Left lung (tissue), 10 donors: ENCODE measurements around the gene SPTBN4. TPM values are rescaled to one million over a fixed set of nuclear protein-coding genes. Genes with fewer than 3 reads are reported as not detected.

Source experiments
- ATAC-seq: fragments of 200-7000 bp; cut with Tn5 transposase; one replicate; pipeline ENCODE4 v1.9.1; 2020; ENCODE audit warnings: moderate library complexity
- DNase-seq, 4 donors: peaks; one replicate each; pipeline ENCODE4 v3.0.0-alpha.2; 2013 to 2020
- H3K27ac ChIP-seq, 2 donors: fragments of 200-600 bp; sonication (generic) in 1 of 2; one replicate each; pipeline versions ENCODE4 v1.5.0 to v1.8.0; 2020 to 2021
- H3K27me3 ChIP-seq, 2 donors: fragments of 200-600 bp; sonication (generic) in 1 of 2; one replicate each; pipeline versions ENCODE4 v1.5.0 to v1.8.0; 2020 to 2021
- H3K36me3 ChIP-seq, 2 donors: fragments of 200-600 bp; sonication (generic) in 1 of 2; one replicate each; pipeline versions ENCODE4 v1.5.0 to v1.8.0; 2020 to 2021
- H3K4me1 ChIP-seq, 2 donors: fragments of 200-600 bp; one replicate each; pipeline ENCODE4 v1.8.0; 2021
- H3K4me3 ChIP-seq, 2 donors: fragments of 200-600 bp; sonication (generic) in 1 of 2; one replicate each; pipeline versions ENCODE4 v1.5.0 to v1.8.0; 2020 to 2021; ENCODE audit warnings: mild to moderate bottlenecking in 1 of 2
- H3K9me3 ChIP-seq, 2 donors: fragments of 200-600 bp; sonication (generic) in 1 of 2; one replicate each; pipeline versions ENCODE4 v1.5.0 to v1.8.0; 2020 to 2021
- intact Hi-C, 2 donors: fragments of 100-400 bp; cut with DNase I; formaldehyde crosslinking; loops; one replicate each; pipeline versions ENCODE4 v1.11.2 to v1.14.2; 2022
- polyA plus RNA-seq, 6 donors: library from polyadenylated mRNA; unstranded; fragments of 120-200 nt; gene quantifications; one replicate each; pipeline ENCODE4 v1.2.1, GENCODE V29; 2013; ENCODE audit not compliant: insufficient read length in 6 of 6
- total RNA-seq, 2 donors: library from RNA; stranded (reverse); fragmentation: NEBNext Ultra II Directional; extraction: Animal tissue kit (Norgen Biotek cat#: 25700); gene quantifications; one replicate each; pipeline ENCODE4 v1.2.1, GENCODE V29; 2021
- TF ChIP-seq, protein P1 (sequence below), 2 donors: fragments of 200-600 bp; sonication (generic) in 1 of 2; IDR thresholded peaks; one replicate each; pipeline versions ENCODE4 v1.5.0 to v1.8.0; 2021; ENCODE audit warnings: antibody characterized with exemption in 2 of 2
- donor health status: DM: no; HTN: yes; CAD: no.
- donor health status: DM: no; HTN: no; CAD: no.

SPTBN4 gene
- total and polyA plus RNA-seq, 8 donors: 0.42 to 2.5 (median 1.3) TPM

DNA sequence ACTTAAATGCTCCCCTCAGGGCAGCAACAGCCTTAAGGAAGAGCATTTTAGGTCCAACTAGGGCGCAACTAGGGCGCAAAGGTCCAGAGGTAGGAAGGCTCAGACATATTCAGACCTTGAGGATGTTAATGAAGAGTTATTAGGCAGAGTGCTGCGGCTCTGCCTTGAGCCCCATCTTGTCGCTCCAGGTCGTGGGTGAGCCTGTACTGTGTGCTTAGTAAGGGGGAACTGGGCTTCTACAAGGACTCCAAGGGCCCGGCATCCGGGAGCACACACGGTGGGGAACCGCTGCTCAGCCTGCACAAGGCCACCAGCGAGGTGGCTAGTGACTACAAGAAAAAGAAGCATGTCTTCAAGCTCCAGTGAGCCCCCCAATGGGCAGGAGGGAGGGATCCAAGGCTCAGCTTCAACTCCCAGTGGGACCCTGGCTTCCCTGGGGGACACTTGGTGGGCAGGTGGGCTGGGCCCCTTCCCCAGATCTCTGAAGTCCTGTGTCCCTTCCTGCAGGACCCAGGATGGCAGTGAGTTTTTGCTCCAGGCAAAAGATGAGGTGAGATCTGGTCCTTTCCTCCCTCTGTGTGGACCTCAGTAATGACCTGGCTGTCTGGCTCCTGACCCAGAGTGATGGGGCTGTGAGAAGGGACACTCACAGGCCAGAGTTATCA lies 105.2 kb downstream of the SPTBN4 start:
- H3K4me3 ChIP-seq: no peak overlapping the region
- TF ChIP-seq, protein P1, sequence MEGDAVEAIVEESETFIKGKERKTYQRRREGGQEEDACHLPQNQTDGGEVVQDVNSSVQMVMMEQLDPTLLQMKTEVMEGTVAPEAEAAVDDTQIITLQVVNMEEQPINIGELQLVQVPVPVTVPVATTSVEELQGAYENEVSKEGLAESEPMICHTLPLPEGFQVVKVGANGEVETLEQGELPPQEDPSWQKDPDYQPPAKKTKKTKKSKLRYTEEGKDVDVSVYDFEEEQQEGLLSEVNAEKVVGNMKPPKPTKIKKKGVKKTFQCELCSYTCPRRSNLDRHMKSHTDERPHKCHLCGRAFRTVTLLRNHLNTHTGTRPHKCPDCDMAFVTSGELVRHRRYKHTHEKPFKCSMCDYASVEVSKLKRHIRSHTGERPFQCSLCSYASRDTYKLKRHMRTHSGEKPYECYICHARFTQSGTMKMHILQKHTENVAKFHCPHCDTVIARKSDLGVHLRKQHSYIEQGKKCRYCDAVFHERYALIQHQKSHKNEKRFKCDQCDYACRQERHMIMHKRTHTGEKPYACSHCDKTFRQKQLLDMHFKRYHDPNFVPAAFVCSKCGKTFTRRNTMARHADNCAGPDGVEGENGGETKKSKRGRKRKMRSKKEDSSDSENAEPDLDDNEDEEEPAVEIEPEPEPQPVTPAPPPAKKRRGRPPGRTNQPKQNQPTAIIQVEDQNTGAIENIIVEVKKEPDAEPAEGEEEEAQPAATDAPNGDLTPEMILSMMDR (IDR thresholded peaks at IDR 0.05): no peak
- DNase-seq (peak in 1 of 4 donors; percentile 48), ATAC-seq (no peak)
- no peak overlapping the region for H3K27ac ChIP-seq
- no peaks in the 10 kb centered on the region for H3K36me3 ChIP-seq
- intact Hi-C loops: no loop called here
- H3K9me3 ChIP-seq: no peaks in the 10 kb centered on the region
- peaks cover 18 to 27% of the 10 kb centered on the region in 2 donors for H3K27me3 ChIP-seq
- H3K4me1 ChIP-seq: peaks cover 7 to 21% of the 10 kb centered on the region in 2 donors

DNA sequence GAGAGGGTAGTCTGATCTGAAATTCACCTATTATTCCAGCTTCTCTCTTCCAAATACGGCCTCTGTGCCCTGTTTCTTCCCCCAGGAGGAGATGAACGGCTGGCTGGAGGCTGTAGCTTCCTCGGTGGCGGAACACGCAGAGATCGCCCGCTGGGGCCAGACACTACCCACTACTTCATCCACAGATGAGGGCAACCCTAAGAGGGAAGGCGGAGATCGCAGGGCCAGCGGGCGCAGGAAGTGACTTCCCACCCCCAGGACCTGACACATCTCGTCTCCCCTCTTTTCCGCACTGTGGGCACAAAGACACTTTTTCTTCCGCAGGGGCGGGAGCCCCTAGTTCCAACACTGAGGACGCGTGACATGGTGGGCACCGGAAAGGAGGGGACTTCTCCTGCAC lies 108.5 kb downstream of the SPTBN4 start:
- Histone ChIP-seq H3K27ac (no peak overlapping the region), H3K27me3 (no peaks in the 10 kb centered on the region), H3K36me3 (peaks cover 0 to 14% of the 10 kb centered on the region in 2 donors), H3K9me3 (no peaks in the 10 kb centered on the region), H3K4me1 (peaks cover 0 to 38% of the 10 kb centered on the region in 2 donors), H3K4me3 (no peak overlapping the region)
- DNase-seq: no peak
- TF ChIP-seq, protein P1 (IDR thresholded peaks at IDR 0.05): no peak
- intact Hi-C loops: no loop called here
- no peak for ATAC-seq

DNA sequence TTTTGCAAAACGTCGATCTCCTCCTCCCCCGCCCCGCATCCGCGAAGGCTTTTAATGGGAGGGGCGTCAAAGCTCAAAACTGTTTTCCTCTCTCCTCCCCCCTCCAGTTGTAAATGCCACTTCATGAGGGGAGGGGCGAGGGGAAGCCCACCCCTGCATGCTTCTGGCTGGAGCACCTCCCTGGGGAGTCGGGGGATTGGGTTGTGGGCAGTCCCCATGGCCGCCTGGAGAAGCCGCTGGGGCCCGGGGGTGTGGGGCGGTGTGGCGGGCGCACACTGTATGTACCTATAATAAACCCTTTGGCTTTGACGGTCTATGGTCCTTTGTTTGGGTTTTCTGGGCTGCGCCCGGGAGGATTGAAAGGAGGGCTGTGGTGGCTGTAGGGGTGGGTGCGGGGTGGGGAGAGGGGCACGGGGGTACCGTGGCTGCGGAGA lies 109.4 kb downstream of the SPTBN4 start:
- intact Hi-C loops: no loop called here
- TF ChIP-seq, protein P1 (IDR thresholded peaks at IDR 0.05): no peak

DNA sequence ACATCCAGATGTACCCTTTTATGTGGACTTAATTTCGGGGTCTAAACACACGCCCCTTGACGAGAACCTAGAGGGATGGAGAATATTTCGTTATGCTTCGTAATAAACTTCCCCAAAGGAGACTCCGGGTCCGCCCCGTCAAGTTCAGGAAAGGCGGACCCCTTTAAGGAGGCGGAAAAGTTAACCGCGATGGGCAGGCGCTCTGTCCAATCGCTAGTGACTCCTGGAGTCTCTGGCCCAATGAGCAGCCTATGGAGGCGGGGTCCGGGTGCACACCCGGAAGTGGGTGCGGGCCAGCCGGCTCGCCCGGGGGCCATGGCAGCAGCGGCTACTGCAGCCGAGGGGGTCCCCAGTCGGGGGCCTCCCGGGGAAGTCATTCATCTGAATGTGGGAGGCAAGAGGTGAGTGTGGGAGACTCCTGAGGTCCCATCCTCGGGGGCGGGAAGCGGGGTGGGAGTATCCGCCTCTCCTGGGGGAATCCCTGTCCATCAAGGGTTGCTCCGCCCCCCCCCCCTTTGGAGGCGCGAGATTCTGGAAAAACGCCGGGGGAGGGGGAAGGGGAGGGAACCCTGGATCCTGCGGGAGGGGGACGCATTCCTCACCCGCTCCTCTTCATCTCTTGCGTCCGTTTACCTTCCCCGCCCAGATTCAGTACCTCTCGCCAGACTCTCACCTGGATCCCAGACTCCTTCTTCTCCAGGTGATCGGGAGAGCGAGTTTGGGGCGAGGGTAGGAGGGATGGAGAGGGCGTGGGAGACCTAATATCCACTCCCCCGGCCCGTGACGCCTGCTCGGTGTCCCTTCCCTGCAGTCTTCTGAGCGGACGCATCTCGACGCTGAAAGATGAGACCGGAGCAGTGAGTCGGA lies 110.0 kb downstream of the SPTBN4 start, which contains the start of gene SHKBP1:
Gene SHKBP1 (plus strand): TSS at position 289 of the 867 bp plus-strand sequence. CDS start 27 bp downstream, at position 316.
- ATAC-seq (peak; percentile 99), DNase-seq (peak; percentile 91 to 95 (median 94))
- Histone ChIP-seq H3K27me3 (no peaks in the 10 kb centered on the region), H3K4me1 (peaks cover 0 to 47% of the 10 kb centered on the region in 2 donors), H3K36me3 (peaks cover 0 to 29% of the 10 kb centered on the region in 2 donors), H3K4me3 (peak within 1 kb of the TSS; percentile 73 to 86), H3K9me3 (no peaks in the 10 kb centered on the region), H3K27ac (peak within 1 kb of the TSS; percentile 26 to 76)
- TF ChIP-seq, protein P1 (IDR thresholded peaks at IDR 0.05): no peak
- intact Hi-C loops: no loop called here

More for the DNA sequence above, 109.4 kb downstream of the SPTBN4 start:
- H3K4me3 ChIP-seq: peak overlapping the region; percentile 73 to 86
- peaks cover 0 to 44% of the 10 kb centered on the region in 2 donors for H3K4me1 ChIP-seq
- DNase-seq (no peak), ATAC-seq (peak; percentile 3)
- H3K36me3 ChIP-seq: peaks cover 0 to 22% of the 10 kb centered on the region in 2 donors
- peak overlapping the region; percentile 26 to 76 for H3K27ac ChIP-seq
- H3K9me3 ChIP-seq: no peaks in the 10 kb centered on the region
- no peaks in the 10 kb centered on the region for H3K27me3 ChIP-seq
